Spleen (tissue), 7 donors: Measurements from ENCODE around the gene LRRC3.

Source experiments
- CTCF ChIP-seq, 11 experiments: fragments of 200-600 bp in 7 of 11; fragments of 450-650 bp in 4 of 11; sonication (generic) in 4 of 11; IDR thresholded peaks in 8 of 11; conservative IDR thresholded peaks in 3 of 11; 1 replicate in 7 of 11; 2 replicates in 4 of 11; pipeline versions ENCODE4 v1.4.0 to v1.8.0; 2016 to 2021; ENCODE audit warnings: antibody characterized with exemption in 11 of 11, inconsistent platforms in 4 of 11, mild to moderate bottlenecking in 1 of 11
- POLR2A ChIP-seq, 3 donors: fragments of 450-650 bp; IDR thresholded peaks; one replicate each; pipeline ENCODE4 v1.5.1; 2017; ENCODE audit warnings: antibody characterized with exemption in 3 of 3, mild to moderate bottlenecking in 1 of 3
- donor health status: DM: no; HTN: no; CAD: no; lungs with moderate emphysema.
- donor health status: DM: no; HTN: no; CAD: no.
- donor health status: DM: no; HTN: no; CAD: no.

- no peak for TF ChIP-seq POLR2A (IDR thresholded peaks at IDR 0.05)
- TF ChIP-seq CTCF (IDR thresholded peaks at IDR 0.05 in 8 of 11, conservative IDR thresholded peaks at IDR 0.05 in 3 of 11): no peak
Observed at GRCh38 chr21:44425307-44425894, 29.9 kb upstream of the LRRC3 start.
